IPS-18a (cell line): ENCODE results near the gene ALOX15.
"Not testable (repeated sequence)": the region's sequence is repeated elsewhere in the genome, so short reads cannot be mapped to it uniquely, and the experiment has no call there.

Experiments
- H3K27ac ChIP-seq: one replicate; pipeline ENCODE4 v1.5.1; 2013; ENCODE audit warnings: low read length
- H3K27me3 ChIP-seq: one replicate; pipeline ENCODE4 v1.6.1; 2013; ENCODE audit warnings: mild to moderate bottlenecking, low read length; ENCODE audit not compliant: control insufficient read depth, insufficient read depth
- H3K36me3 ChIP-seq: one replicate; pipeline ENCODE4 v1.6.1; 2013; ENCODE audit warnings: low read depth, low read length; ENCODE audit not compliant: control insufficient read depth
- H3K4me1 ChIP-seq: one replicate; pipeline ENCODE4 v1.6.1; 2013; ENCODE audit warnings: low read depth, low read length; ENCODE audit not compliant: control insufficient read depth
- H3K4me3 ChIP-seq: one replicate; pipeline ENCODE4 v1.5.1; 2013; ENCODE audit warnings: low read length
- H3K9ac ChIP-seq: one replicate; pipeline ENCODE4 v1.6.1; 2013; ENCODE audit warnings: mild to moderate bottlenecking, low read length, moderate library complexity
- H3K9me3 ChIP-seq: one replicate; pipeline ENCODE4 v1.6.1; 2013; ENCODE audit warnings: low read depth, low read length; ENCODE audit not compliant: control insufficient read depth

ALOX15 gene

DNA sequence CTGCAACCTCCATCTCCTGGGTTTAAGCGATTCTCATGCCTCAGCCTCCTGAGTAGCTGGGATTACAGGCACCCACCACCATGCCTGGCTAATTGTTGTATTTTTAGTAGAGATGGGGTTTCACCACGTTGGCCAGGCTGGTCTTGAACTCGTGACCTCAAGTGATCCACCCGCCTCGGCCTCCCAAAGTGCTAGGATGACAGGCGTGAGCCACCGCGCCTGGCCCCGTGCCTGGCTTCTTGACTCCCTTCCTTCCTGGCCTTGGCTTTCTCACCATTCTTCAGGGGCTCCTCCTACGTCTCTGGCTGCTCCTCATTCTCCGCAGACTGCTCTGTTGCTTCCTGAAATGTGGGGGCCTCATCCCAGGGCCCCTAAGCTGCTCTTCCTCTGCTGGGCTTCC lies 51.4 kb downstream of the ALOX15 start:
- not testable (repeated sequence) for H3K4me1 ChIP-seq, H3K9ac ChIP-seq

DNA sequence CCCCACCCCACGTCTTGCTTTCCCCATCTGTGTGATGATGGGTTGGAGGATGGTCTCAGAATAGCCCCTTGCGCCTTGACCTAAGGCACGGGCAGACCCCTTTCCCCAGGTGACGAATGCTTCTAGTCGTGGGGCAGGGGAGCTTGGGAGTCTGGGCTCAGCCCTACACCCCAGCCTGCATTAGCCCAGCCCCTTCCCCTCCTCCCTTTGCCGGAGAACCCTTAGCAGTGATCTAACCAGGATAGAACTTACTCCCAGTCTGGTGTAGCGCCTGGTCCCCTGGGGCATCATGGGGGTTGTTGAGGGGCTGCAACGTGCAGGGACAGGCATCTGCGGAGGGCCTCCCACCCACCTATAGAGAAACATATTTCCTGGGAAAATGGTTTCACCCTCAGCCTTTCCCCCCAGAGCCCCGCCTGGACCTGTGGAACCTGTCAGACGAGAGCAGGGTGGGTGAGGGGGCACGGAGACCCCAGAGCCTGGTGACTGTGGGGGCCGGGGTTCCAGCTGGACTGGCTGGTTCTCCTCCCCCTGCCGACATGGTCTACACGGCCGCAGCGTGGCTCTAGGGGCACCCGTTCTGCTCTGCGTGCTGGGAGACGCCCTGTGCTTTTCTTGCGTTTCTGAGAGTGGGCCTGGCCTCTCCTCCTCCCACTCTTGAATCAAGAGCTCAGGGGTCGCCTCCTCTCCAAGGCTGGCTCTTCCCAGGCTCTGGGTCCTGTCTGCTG lies 52.4 kb downstream of the ALOX15 start:
- no peaks in the 10 kb centered on the region for H3K36me3 ChIP-seq
- no peak overlapping the region for H3K9ac ChIP-seq
- no peak overlapping the region for H3K27ac ChIP-seq
- H3K4me1 ChIP-seq = no peaks in the 10 kb centered on the region
- H3K4me3 ChIP-seq = no peak overlapping the region
- H3K27me3 ChIP-seq = peaks cover 27% of the 10 kb centered on the region
- H3K9me3 ChIP-seq = no peaks in the 10 kb centered on the region

More for the DNA sequence above, 51.4 kb downstream of the ALOX15 start:
- not testable (repeated sequence) for H3K27ac ChIP-seq, H3K36me3 ChIP-seq, H3K9me3 ChIP-seq, H3K4me3 ChIP-seq
- peaks cover 17% of the 10 kb centered on the region for H3K27me3 ChIP-seq

- Histone ChIP-seq H3K27me3 (peaks cover 34% of the 10 kb centered on the region), H3K4me1 (no peaks in the 10 kb centered on the region)
Observed at GRCh38 chr17:4588391-4588790, 53.1 kb downstream of the ALOX15 start.

DNA sequence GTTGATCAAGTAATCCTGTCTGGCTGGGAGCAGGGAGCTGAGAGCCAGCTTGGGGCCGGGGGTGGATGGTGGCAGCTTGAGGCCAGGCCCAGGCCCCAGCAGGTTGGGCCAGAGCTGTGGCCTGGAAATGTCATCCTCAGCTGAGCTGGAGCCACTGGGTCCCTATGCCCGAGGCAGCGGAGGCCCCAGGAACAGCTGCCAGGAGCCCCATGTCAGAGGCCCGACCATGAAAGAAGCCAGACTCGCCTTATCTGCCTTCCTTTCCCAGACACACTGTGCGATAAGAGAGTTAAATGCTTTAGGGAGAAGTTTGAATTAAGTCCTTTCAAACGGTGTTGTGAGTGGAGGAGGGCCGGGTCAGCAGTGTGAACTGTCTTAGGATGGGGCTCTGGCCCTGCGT lies 53.7 kb downstream of the ALOX15 start:
- H3K36me3 ChIP-seq = no peaks in the 10 kb centered on the region
- no peaks in the 10 kb centered on the region for H3K4me1 ChIP-seq
- H3K27ac ChIP-seq = no peak overlapping the region
- peaks cover 40% of the 10 kb centered on the region for H3K27me3 ChIP-seq
- H3K9ac ChIP-seq = no peak overlapping the region
- H3K4me3 ChIP-seq = no peak overlapping the region
- H3K9me3 ChIP-seq = no peaks in the 10 kb centered on the region

More at GRCh38 chr17:4588391-4588790, 53.1 kb downstream of the ALOX15 start:
- H3K9ac ChIP-seq = no peak overlapping the region
- no peak overlapping the region for H3K4me3 ChIP-seq
- no peaks in the 10 kb centered on the region for H3K36me3 ChIP-seq
- no peak overlapping the region for H3K27ac ChIP-seq
- no peaks in the 10 kb centered on the region for H3K9me3 ChIP-seq

DNA sequence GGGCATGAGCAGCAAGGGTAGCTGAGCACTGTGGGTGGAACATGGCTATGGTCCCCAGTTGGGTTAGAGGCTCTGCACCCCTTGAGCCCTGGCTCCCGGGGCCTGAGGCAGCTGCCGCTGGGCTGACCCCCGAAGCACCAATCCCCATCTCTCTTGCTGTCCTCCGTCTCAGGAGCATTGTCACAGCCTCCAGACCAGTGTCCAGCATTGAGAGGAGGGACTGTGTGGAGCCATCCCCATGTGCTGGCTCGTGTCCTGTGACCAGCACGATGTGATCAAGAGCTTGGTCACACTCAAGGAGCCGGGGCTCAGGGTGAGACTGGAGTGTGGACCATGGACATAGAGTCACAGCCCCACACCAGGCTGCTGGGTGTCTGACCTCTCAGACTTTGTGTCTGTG lies 54.3 kb downstream of the ALOX15 start:
- H3K36me3 ChIP-seq = no peaks in the 10 kb centered on the region
- H3K9ac ChIP-seq = no peak overlapping the region
- H3K27me3 ChIP-seq = peaks cover 46% of the 10 kb centered on the region
- H3K4me3 ChIP-seq = no peak overlapping the region
- H3K4me1 ChIP-seq = no peaks in the 10 kb centered on the region
- no peaks in the 10 kb centered on the region for H3K9me3 ChIP-seq
- no peak overlapping the region for H3K27ac ChIP-seq

GRCh38 chr17:4586043-4586442 lies 55.4 kb downstream of the ALOX15 start:
- Histone ChIP-seq H3K9ac (no peak overlapping the region), H3K27me3 (peaks cover 46% of the 10 kb centered on the region), H3K4me1 (no peaks in the 10 kb centered on the region), H3K27ac (no peak overlapping the region), H3K4me3 (no peak overlapping the region), H3K9me3 (no peaks in the 10 kb centered on the region), H3K36me3 (no peaks in the 10 kb centered on the region)

DNA sequence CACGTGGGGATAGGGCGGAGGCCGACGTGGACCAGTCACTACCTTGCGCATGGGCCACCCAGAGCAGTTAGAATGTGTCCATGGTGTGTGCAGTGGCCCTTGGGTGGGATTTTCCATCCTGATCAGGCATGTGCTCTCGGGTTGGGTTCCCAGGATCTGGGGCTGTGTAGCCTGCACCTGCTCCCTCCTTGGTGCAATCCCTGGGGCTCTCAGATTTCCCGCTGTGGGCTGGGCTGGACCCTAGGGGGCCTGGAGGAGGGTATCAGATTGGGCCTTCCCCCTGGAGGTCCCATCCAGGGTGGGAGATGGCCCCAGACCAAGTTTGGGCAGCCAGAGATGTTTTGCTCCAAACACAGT lies 55.9 kb downstream of the ALOX15 start:
- H3K9me3 ChIP-seq = no peaks in the 10 kb centered on the region
- H3K4me3 ChIP-seq = no peak overlapping the region
- no peak overlapping the region for H3K27ac ChIP-seq
- peaks cover 46% of the 10 kb centered on the region for H3K27me3 ChIP-seq
- no peak overlapping the region for H3K9ac ChIP-seq
- no peaks in the 10 kb centered on the region for H3K4me1 ChIP-seq
- no peaks in the 10 kb centered on the region for H3K36me3 ChIP-seq

- Histone ChIP-seq H3K4me1 (no peaks in the 10 kb centered on the region), H3K36me3 (no peaks in the 10 kb centered on the region), H3K9ac (no peak overlapping the region), H3K27me3 (peaks cover 46% of the 10 kb centered on the region), H3K27ac (no peak overlapping the region), H3K4me3 (peak overlapping the region; percentile 43), H3K9me3 (no peaks in the 10 kb centered on the region)
Observed at GRCh38 chr17:4584917-4585637, 56.4 kb downstream of the ALOX15 start.

- H3K36me3 ChIP-seq = no peaks in the 10 kb centered on the region
- H3K9ac ChIP-seq = no peak within 1 kb of the TSS
- peaks cover 46% of the 10 kb centered on the region for H3K27me3 ChIP-seq
- H3K4me3 ChIP-seq = peak within 1 kb of the TSS; percentile 43
- H3K9me3 ChIP-seq = no peaks in the 10 kb centered on the region
- no peaks in the 10 kb centered on the region for H3K4me1 ChIP-seq
- no peak within 1 kb of the TSS for H3K27ac ChIP-seq
Observed at GRCh38 chr17:4584101-4584916, 57.2 kb downstream of the ALOX15 start, which contains the start of gene SMTNL2. Gene SMTNL2, plus strand, starts transcription at chr17:4584529. Its CDS starts 77 bp downstream, at chr17:4584606.

GRCh38 chr17:4583782-4584100 lies 57.7 kb downstream of the ALOX15 start:
- Histone ChIP-seq H3K36me3 (no peaks in the 10 kb centered on the region), H3K27me3 (peaks cover 46% of the 10 kb centered on the region), H3K9ac (no peak overlapping the region), H3K4me3 (peak overlapping the region; percentile 43), H3K4me1 (no peaks in the 10 kb centered on the region), H3K9me3 (no peaks in the 10 kb centered on the region), H3K27ac (no peak overlapping the region)

GRCh38 chr17:4583206-4583605 lies 58.3 kb downstream of the ALOX15 start:
- Histone ChIP-seq H3K36me3 (no peaks in the 10 kb centered on the region), H3K9me3 (no peaks in the 10 kb centered on the region), H3K4me3 (no peak overlapping the region), H3K4me1 (no peaks in the 10 kb centered on the region), H3K27ac (no peak overlapping the region), H3K9ac (no peak overlapping the region), H3K27me3 (peaks cover 46% of the 10 kb centered on the region)
